NCI-H2171 treated with DMSO at 0.1 percent for 48 hours (cell line): ENCODE measurements around the gene NR3C1.
A peak's percentile ranks its signal among the peaks of the same experiment; 100 is the strongest.

Source experiments
- DNase-seq: peaks from one replicate; lab custom pipeline; 2025; lab: John Stamatoyannopoulos, UW

NR3C1 gene

GRCh38 chr5:143362664-143363227, 40.7 kb downstream of the NR3C1 start:
- no peak for DNase-seq

- DNase-seq = no peak
These were observed 42.0 kb downstream of the NR3C1 start for GRCh38 chr5:143361438-143361837.

GRCh38 chr5:143360755-143361154, 42.7 kb downstream of the NR3C1 start:
- DNase-seq = no peak

- DNase-seq = no peak
These were observed 43.6 kb downstream of the NR3C1 start for GRCh38 chr5:143359869-143360268.

DNA sequence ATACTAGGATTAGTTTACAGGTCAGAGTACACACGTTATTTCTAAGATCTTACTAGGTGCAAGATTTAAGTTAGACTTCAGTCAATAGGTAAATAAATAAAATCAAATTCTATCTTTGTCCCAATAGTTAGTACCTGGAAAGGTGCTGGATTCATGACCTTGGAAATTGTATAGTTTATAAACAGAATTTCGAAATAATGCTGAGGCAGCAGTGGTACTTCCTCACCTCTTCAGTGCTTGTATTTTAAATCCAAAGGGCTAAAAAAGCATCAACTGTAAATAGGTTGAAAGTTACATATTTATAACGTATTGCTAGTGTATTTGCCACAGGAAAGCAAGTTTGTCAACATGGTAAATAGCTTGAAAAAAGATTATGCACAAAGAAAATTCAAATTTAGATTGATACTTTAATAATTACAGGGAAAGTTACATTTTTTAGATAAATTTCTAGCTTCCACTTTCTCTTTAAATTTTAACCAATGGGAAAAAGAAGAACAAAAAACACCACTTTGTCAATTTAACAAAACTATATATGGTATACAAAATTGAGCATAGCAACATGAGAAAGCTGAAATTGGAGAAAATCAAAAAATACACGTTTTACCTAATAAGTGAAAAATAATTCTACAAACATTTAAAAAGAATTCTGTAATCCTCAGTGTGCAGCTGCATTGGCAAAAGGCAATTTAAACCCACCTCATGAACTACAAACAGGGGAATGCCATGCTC, 46.5 kb downstream of the NR3C1 start:
- DNase-seq = no peak

- DNase-seq = peak; percentile 66
These were observed 47.8 kb downstream of the NR3C1 start for GRCh38 chr5:143355710-143356109.

- DNase-seq = no peak
These were observed 49.5 kb downstream of the NR3C1 start for GRCh38 chr5:143354025-143354424.

DNA sequence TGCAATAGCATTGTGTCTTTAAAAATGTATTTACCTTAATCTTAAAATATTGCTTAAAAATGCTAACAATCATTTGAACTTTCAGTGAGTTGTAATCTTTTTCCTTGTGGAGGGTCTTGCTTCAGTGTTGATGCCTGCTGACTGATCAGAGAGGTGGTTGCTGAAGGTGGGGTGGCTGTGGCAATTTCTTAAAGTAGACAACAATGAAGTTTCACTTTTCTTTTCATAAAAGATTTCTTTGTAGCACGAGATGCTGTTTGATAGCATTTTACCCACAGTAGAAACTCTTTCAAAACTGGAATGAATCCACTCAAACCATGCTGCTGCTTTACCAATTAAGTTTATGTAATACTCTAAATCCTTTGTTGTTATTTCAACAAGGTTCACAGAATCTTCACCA, 50.8 kb downstream of the NR3C1 start:
- no peak for DNase-seq

DNA sequence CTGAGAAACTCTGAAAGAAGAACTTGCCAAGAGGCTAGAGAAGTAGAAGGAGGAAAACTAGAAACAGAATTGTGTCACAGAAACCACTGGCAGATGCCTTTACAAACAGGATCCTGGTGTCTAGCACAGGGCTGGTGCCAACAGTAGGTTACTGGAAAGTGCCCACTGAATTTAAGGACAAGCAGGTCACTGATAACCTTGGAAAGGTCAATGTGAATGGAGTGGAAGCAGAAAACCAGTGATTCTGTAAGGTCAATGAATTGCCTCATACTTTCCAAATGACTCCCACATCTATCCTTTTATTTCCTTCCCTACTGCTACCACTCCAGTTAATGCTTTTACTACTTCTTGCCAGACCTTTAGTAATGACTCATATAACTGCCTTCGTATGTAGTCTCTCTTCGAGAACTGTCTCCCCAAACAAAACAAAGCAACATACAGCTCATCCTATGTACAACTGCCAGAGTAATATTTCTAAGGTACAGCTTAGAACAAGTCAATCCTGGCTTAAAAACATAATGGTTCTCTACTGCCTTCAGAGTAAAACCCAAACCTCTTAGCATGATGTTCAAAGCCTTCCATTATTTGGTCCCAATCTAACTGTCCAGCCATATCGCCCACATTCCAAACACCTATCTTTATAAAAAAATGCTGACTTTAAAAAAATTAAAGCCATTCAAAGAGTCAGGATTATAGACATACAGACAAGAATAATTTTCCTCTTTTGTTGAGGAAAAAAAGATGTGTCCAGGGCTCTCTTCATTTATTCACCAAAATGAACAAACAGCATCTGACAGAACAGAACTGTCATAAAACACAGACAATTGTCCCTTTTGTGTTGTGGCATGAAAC, 52.5 kb downstream of the NR3C1 start:
- no peak for DNase-seq

DNA sequence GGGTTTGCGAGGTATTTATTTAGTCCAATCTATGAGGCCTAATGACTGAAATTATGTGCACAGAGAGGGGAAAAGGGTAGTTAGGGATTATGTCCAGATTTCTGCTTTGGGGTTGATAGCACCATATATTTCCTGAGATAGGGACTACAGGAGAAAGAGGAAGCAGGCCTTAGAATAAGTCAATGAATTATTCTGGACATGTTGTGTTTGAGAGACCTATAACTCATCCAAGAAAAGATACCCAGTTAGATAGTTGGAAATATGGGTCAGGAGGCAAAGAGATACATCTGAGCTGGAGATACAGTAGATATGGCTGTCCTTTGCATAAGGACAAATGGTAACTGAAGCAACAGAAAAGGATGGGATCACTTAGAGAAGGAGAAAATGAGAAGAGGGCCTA, 53.1 kb downstream of the NR3C1 start:
- DNase-seq = no peak

DNA sequence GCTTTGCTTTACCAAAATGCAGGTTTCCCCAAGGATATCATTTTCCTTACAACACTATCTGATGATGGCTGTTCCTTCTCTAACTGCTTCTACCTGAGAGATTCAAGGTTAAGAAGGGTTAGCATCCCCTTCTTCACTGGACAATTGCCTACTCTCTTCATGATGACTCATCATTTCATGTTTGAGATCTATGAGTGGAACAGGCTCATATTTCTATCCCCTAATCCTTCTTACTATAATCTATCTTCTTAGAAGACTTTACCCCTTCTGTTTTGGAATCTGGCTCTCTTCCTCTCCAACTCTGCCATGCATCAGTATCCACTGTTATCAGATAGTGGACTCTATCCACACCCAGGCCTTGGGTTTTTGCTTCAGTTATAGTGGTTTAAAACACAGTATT, 54.3 kb downstream of the NR3C1 start:
- no peak for DNase-seq

GRCh38 chr5:143347698-143348344, 55.7 kb downstream of the NR3C1 start:
- no peak for DNase-seq

GRCh38 chr5:143347046-143347445, 56.4 kb downstream of the NR3C1 start:
- no peak for DNase-seq

DNA sequence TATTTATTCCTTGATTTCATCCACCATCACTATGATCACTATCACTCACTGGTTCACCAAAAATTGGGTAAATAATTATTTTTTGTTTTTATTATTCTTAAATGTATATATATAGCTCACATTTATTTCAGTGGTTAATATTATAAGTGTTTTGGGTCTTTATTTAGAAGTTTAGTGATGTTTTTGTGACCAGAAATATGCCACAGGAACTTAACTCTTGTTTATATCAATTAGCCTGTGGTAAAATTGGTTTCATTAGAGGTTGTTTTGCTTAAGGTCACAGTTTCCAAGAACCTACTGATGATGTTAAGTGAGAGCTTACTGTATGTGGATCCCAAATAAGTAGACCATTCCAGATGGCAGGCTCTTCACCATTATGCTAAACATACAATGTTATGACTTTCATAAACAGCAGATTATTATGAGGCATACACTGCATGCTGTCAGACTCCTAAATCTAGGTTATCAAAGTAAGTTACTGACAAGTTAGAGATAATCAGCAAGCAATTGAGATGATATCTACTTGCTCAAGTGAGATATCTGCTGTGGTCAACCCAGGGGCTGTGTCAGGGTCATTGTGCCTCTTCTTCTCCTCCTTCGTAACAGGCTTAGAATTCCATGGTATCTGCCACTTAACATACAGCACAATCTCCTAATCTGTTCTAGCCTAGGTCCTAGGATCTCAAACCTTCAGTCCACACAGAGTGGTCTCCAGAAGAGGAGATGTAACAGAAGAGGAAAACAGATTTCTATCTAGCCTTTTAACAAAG, 57.6 kb downstream of the NR3C1 start:
- DNase-seq = no peak

DNA sequence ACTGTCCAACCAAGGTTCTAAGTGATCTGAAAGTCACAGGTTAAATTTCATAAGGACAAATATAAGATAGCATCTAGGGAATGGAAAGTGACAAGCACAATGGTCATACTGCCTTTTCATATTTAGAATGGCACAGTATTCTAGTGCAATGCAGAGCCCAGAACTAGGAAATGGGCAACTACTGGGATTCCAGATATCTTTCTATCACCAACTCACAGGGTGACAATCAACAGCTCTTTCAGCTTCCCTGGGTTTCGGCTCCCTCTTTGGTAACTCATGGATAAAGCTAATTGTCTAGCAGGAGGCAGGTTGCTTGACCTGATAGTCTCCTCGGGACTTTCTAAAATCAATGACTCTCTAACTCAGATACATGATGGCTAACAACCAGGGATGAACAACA, 60.4 kb downstream of the NR3C1 start:
- no peak for DNase-seq

- no peak for DNase-seq
These were observed 60.9 kb downstream of the NR3C1 start for GRCh38 chr5:143342607-143343006.

- no peak for DNase-seq
These were observed 61.5 kb downstream of the NR3C1 start for GRCh38 chr5:143341807-143342570.

DNA sequence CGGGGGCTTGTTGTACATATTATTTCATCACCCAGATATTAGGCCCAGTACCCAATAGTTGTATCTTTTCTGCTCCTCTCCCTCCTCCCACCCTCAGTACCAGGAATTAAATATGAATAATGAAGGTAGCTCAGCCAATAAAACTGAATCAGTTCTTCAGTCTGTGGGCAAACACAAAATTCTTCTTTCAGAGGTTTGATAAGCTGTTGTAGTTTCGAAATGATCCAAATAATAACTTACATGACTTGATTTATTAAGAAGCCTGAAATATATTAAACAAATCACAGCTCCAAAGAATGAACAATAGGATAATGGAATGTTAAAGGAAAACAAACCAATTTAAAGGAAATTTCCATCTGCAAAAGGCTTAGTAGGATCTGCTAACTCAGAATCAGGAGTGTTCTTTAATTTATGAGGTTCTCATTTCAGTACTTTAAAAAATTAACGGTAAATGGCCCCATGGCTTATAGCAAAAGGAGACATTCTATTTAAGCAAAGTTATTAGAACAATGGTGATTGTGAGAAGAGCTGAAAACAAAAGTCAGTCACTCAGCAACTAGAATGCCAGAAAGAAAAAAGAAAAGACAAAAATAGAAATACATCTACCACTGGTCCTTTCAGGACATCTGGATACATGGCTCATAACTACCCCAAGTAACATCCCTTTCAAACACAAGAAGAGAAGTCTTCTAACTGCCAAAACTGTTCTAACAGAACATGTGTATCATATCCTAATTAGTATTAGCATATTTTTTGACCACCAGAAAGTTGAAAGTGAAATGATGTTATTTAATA, 62.4 kb downstream of the NR3C1 start:
- no peak for DNase-seq

GRCh38 chr5:143338658-143339366, 64.7 kb downstream of the NR3C1 start:
- peak; percentile 26 for DNase-seq

DNA sequence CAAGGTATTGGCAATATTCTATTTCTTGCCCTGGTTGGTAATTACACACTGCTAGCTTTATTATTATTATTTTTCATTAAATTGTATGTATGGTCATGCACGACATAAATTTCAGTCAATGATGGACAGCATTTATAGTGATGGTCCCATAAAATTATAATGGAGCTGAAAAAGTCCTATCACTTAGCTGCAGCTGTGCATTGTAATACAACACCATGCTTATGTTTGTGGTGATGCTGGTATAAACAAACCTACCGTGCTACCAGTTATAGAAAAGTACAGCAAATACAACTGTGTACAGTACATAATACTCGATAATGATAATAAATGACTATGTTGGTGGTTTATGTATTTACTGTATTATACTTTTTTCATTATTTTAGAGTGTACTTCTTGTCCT, 65.5 kb downstream of the NR3C1 start:
- DNase-seq = no peak
